Stimulated activated CD4-positive, alpha-beta T cell treated with anti-CD3 and anti-CD28 coated beads, Interleukin-1b, Interleukin-23, amount 100 ng/mL, for 1 hour (primary cell): Measurements from ENCODE around the gene CFAP410.

Experiments used
- DNase-seq, 2 donors: peaks; one replicate each; pipeline ENCODE4 v3.0.0-alpha.2; 2020; ENCODE audit warnings: low read depth in 2 of 2

The CFAP410 gene

GRCh38 chr21:44298301-44298700, 40.9 kb downstream of the CFAP410 start:
- DNase-seq: no peak

GRCh38 chr21:44297525-44298290, 41.5 kb downstream of the CFAP410 start:
- peak; percentile 34 to 53 for DNase-seq

GRCh38 chr21:44296916-44297315, 42.3 kb downstream of the CFAP410 start:
- DNase-seq: no peak

GRCh38 chr21:44296103-44296519, 43.1 kb downstream of the CFAP410 start:
- DNase-seq: no peak

- DNase-seq: no peak
These were observed 43.5 kb downstream of the CFAP410 start for GRCh38 chr21:44295646-44296045.

- DNase-seq: no peak
These were observed 44.0 kb downstream of the CFAP410 start for GRCh38 chr21:44295163-44295573.

- DNase-seq: no peak
These were observed 44.6 kb downstream of the CFAP410 start for GRCh38 chr21:44294391-44295162.

GRCh38 chr21:44293551-44294231, 45.5 kb downstream of the CFAP410 start:
- DNase-seq: no peak

- DNase-seq: no peak
These were observed 46.4 kb downstream of the CFAP410 start for GRCh38 chr21:44292812-44293195.

- no peak for DNase-seq
These were observed 47.0 kb downstream of the CFAP410 start for GRCh38 chr21:44291936-44292811.

GRCh38 chr21:44291078-44291935, 47.9 kb downstream of the CFAP410 start:
- DNase-seq: no peak

GRCh38 chr21:44290327-44291077, 48.7 kb downstream of the CFAP410 start:
- DNase-seq: no peak

GRCh38 chr21:44289381-44290010, 49.7 kb downstream of the CFAP410 start:
- no peak for DNase-seq

GRCh38 chr21:44288251-44289110, 50.7 kb downstream of the CFAP410 start:
- DNase-seq: no peak

- DNase-seq: no peak
These were observed 52.2 kb downstream of the CFAP410 start for GRCh38 chr21:44286716-44287632.

- DNase-seq: no peak
These were observed 53.0 kb downstream of the CFAP410 start for GRCh38 chr21:44286086-44286715.
